Esophagus squamous epithelium (tissue), 4 donors: ENCODE results near the gene CCNE1.

Experiments
- POLR2A ChIP-seq, 4 donors: fragments of 450-650 bp; IDR thresholded peaks; one replicate each; pipeline ENCODE4 v1.6.1; 2017; ENCODE audit warnings: antibody characterized with exemption in 4 of 4, mild to moderate bottlenecking in 4 of 4, moderate library complexity in 3 of 4
- TF ChIP-seq, protein P1 (sequence below), 6 experiments: fragments of 450-650 bp in 4 of 6; fragments of 200-600 bp in 2 of 6; sonication (generic) in 2 of 6; IDR thresholded peaks; one replicate each; pipeline ENCODE4 v1.5.1; 2016 to 2019; ENCODE audit warnings: antibody characterized with exemption in 6 of 6, mild to moderate bottlenecking in 4 of 6, moderate library complexity in 4 of 6

GRCh38 chr19:29777781-29778309, 33.9 kb upstream of the CCNE1 start:
- TF ChIP-seq, protein P1, sequence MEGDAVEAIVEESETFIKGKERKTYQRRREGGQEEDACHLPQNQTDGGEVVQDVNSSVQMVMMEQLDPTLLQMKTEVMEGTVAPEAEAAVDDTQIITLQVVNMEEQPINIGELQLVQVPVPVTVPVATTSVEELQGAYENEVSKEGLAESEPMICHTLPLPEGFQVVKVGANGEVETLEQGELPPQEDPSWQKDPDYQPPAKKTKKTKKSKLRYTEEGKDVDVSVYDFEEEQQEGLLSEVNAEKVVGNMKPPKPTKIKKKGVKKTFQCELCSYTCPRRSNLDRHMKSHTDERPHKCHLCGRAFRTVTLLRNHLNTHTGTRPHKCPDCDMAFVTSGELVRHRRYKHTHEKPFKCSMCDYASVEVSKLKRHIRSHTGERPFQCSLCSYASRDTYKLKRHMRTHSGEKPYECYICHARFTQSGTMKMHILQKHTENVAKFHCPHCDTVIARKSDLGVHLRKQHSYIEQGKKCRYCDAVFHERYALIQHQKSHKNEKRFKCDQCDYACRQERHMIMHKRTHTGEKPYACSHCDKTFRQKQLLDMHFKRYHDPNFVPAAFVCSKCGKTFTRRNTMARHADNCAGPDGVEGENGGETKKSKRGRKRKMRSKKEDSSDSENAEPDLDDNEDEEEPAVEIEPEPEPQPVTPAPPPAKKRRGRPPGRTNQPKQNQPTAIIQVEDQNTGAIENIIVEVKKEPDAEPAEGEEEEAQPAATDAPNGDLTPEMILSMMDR (IDR thresholded peaks at IDR 0.05) = no peak
- no peak for TF ChIP-seq POLR2A (IDR thresholded peaks at IDR 0.05)
